Islet precursor cell (in vitro differentiated cells): ENCODE results near the gene ABO.
A peak's percentile ranks its signal among the peaks of the same experiment; 100 is the strongest.
"Not testable (repeated sequence)": the region's sequence is repeated elsewhere in the genome, so short reads cannot be mapped to it uniquely, and the experiment has no call there.

ENCODE experiments used
- DNase-seq: peaks from one replicate; pipeline ENCODE4 v3.0.0-alpha.2; 2018

ABO gene

GRCh38 chr9:133261753-133262120 lies 13.3 kb downstream of the ABO start:
- DNase-seq, result peak; percentile 50

- DNase-seq, result peak; percentile 39
These were observed 13.8 kb downstream of the ABO start for GRCh38 chr9:133261103-133261752.

GRCh38 chr9:133260334-133261102 lies 14.5 kb downstream of the ABO start:
- peak; percentile 28 for DNase-seq

- DNase-seq, result peak; percentile 42
These were observed 16.7 kb downstream of the ABO start for GRCh38 chr9:133258061-133259015.

- peak; percentile 43 for DNase-seq
These were observed 17.5 kb downstream of the ABO start for GRCh38 chr9:133257465-133257956.

GRCh38 chr9:133256686-133257091 lies 18.3 kb downstream of the ABO start:
- DNase-seq, result peak; percentile 43

- DNase-seq, result no peak
These were observed 18.9 kb downstream of the ABO start for GRCh38 chr9:133256136-133256461.

GRCh38 chr9:133255371-133256135 lies 19.4 kb downstream of the ABO start:
- DNase-seq, result peak; percentile 47

GRCh38 chr9:133254471-133254870 lies 20.5 kb downstream of the ABO start:
- peak; percentile 20 for DNase-seq

- peak; percentile 3 for DNase-seq
These were observed 21.7 kb downstream of the ABO start for GRCh38 chr9:133253268-133253667.

- peak; percentile 43 for DNase-seq
These were observed 22.5 kb downstream of the ABO start for GRCh38 chr9:133252301-133253020.

GRCh38 chr9:133251773-133252172 lies 23.2 kb downstream of the ABO start:
- peak; percentile 41 for DNase-seq

GRCh38 chr9:133251221-133251620 lies 23.8 kb downstream of the ABO start:
- not testable (repeated sequence) for DNase-seq

GRCh38 chr9:133250741-133251170 lies 24.2 kb downstream of the ABO start:
- DNase-seq, result peak; percentile 61

GRCh38 chr9:133249337-133249736 lies 25.7 kb downstream of the ABO start:
- DNase-seq, result peak; percentile 4

- peak; percentile 45 for DNase-seq
These were observed 26.2 kb downstream of the ABO start for GRCh38 chr9:133248726-133249295.

GRCh38 chr9:133247632-133248031 lies 27.4 kb downstream of the ABO start:
- DNase-seq, result peak; percentile 40

GRCh38 chr9:133246991-133247390 lies 28.0 kb downstream of the ABO start:
- peak; percentile 46 for DNase-seq

GRCh38 chr9:133246562-133246961 lies 28.4 kb downstream of the ABO start:
- peak; percentile 47 for DNase-seq

- peak; percentile 6 for DNase-seq
These were observed 32.0 kb downstream of the ABO start for GRCh38 chr9:133242991-133243390.

- no peak for DNase-seq
These were observed 32.8 kb downstream of the ABO start for GRCh38 chr9:133242241-133242640.
